Liver (tissue), 9 donors: ENCODE data around the gene PLCB1. TPM values are rescaled to one million over a fixed set of nuclear protein-coding genes. Genes with fewer than 3 reads are reported as not detected.

ENCODE experiments used
- DNase-seq: peaks from one replicate; pipeline ENCODE4 v3.0.0-alpha.2; 2017; ENCODE audit warnings: low spot score
- H3K27ac ChIP-seq, 2 donors: one replicate each; pipeline ENCODE4 v1.7.0; 2013; ENCODE audit warnings: inconsistent platforms in 2 of 2, low read length in 2 of 2, control low read depth in 1 of 2, low read depth in 1 of 2, mild to moderate bottlenecking in 1 of 2
- H3K27me3 ChIP-seq, 4 donors: one replicate each; pipeline versions ENCODE4 v1.6.1 to v1.7.0; 2013; ENCODE audit warnings: low read length in 3 of 4, inconsistent platforms in 1 of 4, mild to moderate bottlenecking in 1 of 4, moderate library complexity in 1 of 4; ENCODE audit not compliant: control insufficient read depth in 4 of 4, insufficient read depth in 4 of 4
- H3K36me3 ChIP-seq, 4 donors: one replicate each; pipeline versions ENCODE4 v1.6.1 to v1.7.0; 2013; ENCODE audit warnings: low read length in 3 of 4, mild to moderate bottlenecking in 3 of 4, low read depth in 1 of 4, moderate library complexity in 1 of 4; ENCODE audit not compliant: control insufficient read depth in 4 of 4, insufficient read depth in 3 of 4
- H3K4me1 ChIP-seq, 4 donors: one replicate each; pipeline versions ENCODE4 v1.6.1 to v1.7.0; 2013; ENCODE audit warnings: low read length in 3 of 4, mild to moderate bottlenecking in 3 of 4, moderate library complexity in 1 of 4; ENCODE audit not compliant: control insufficient read depth in 4 of 4, insufficient read depth in 4 of 4
- H3K4me3 ChIP-seq, 3 donors: one replicate each; pipeline versions ENCODE4 v1.6.1 to v1.7.0; 2013; ENCODE audit warnings: low read length in 3 of 3, control low read depth in 1 of 3, low read depth in 1 of 3, mild to moderate bottlenecking in 1 of 3
- H3K9ac ChIP-seq, 2 donors: one replicate each; pipeline ENCODE4 v1.7.0; 2013; ENCODE audit warnings: low read length in 2 of 2, mild to moderate bottlenecking in 2 of 2, moderate library complexity in 2 of 2, control low read depth in 1 of 2, low read depth in 1 of 2
- H3K9me3 ChIP-seq, 4 donors: one replicate each; pipeline versions ENCODE4 v1.6.1 to v1.7.0; 2013; ENCODE audit warnings: low read length in 3 of 4; ENCODE audit not compliant: control insufficient read depth in 4 of 4
- ATF3 ChIP-seq: IDR thresholded peaks from 2 replicates; pipeline ENCODE4 v1.6.1; 2016; ENCODE audit warnings: antibody characterized with exemption
- CTCF ChIP-seq: fragments of 150-350 bp; IDR thresholded peaks from 2 replicates; pipeline ENCODE4 v1.5.1; 2017; ENCODE audit warnings: improper control_type of control experiment, low read depth, low read length; ENCODE audit not compliant: missing input control
- EGR1 ChIP-seq, 2 donors: IDR thresholded peaks; 2 replicates each; pipeline ENCODE4 v1.6.1; 2016 to 2018; ENCODE audit warnings: antibody characterized with exemption in 2 of 2, low read depth in 2 of 2
- FOXA1 ChIP-seq: IDR thresholded peaks from 2 replicates; pipeline ENCODE4 v1.6.1; 2016; ENCODE audit warnings: antibody characterized with exemption
- FOXA2 ChIP-seq: IDR thresholded peaks from 2 replicates; pipeline ENCODE4 v1.6.1; 2016; ENCODE audit warnings: antibody characterized with exemption
- GABPA ChIP-seq, 2 donors: IDR thresholded peaks in 1 of 2; conservative IDR thresholded peaks in 1 of 2; 2 replicates each; pipeline ENCODE4 v1.6.1; 2016; ENCODE audit warnings: antibody characterized with exemption in 2 of 2, mild to moderate bottlenecking in 1 of 2, moderate library complexity in 1 of 2
- HNF4A ChIP-seq, 2 donors: conservative IDR thresholded peaks; 2 replicates each; pipeline ENCODE4 v1.6.1; 2016; ENCODE audit warnings: antibody characterized with exemption in 2 of 2, mild to moderate bottlenecking in 2 of 2
- HNF4G ChIP-seq: IDR thresholded peaks from 2 replicates; pipeline ENCODE4 v1.6.1; 2016; ENCODE audit warnings: antibody characterized with exemption
- JUND ChIP-seq, 2 donors: IDR thresholded peaks; 2 replicates each; pipeline ENCODE4 v1.6.1; 2016; ENCODE audit warnings: antibody characterized with exemption in 2 of 2
- MAX ChIP-seq: IDR thresholded peaks from 2 replicates; pipeline ENCODE4 v1.6.1; 2016; ENCODE audit warnings: antibody characterized with exemption
- NR2F2 ChIP-seq: IDR thresholded peaks from 2 replicates; pipeline ENCODE4 v1.6.1; 2016; ENCODE audit warnings: antibody characterized with exemption
- RAD21 ChIP-seq, 2 donors: IDR thresholded peaks; 2 replicates each; pipeline ENCODE4 v1.6.1; 2016; ENCODE audit warnings: antibody characterized with exemption in 2 of 2, mild to moderate bottlenecking in 2 of 2
- REST ChIP-seq: IDR thresholded peaks from 2 replicates; pipeline ENCODE4 v1.6.1; 2016; ENCODE audit warnings: antibody characterized with exemption, mild to moderate bottlenecking
- RXRA ChIP-seq, 2 donors: IDR thresholded peaks; 2 replicates each; pipeline ENCODE4 v1.6.1; 2017 to 2018; ENCODE audit warnings: antibody characterized with exemption in 2 of 2, mild to moderate bottlenecking in 1 of 2
- SP1 ChIP-seq: IDR thresholded peaks from 2 replicates; pipeline ENCODE4 v1.6.1; 2018; ENCODE audit warnings: antibody characterized with exemption, mild to moderate bottlenecking
- TAF1 ChIP-seq: conservative IDR thresholded peaks from 2 replicates; pipeline ENCODE4 v1.6.1; 2016; ENCODE audit warnings: antibody characterized with exemption, mild to moderate bottlenecking
- YY1 ChIP-seq: IDR thresholded peaks from 2 replicates; pipeline ENCODE4 v1.6.1; 2016; ENCODE audit warnings: antibody characterized with exemption, mild to moderate bottlenecking
- ZBTB33 ChIP-seq: IDR thresholded peaks from 2 replicates; pipeline ENCODE4 v1.6.1; 2016; ENCODE audit warnings: antibody characterized with exemption
- WGBS: extraction: QIAGEN DNeasy Blood & Tissue Kit; methylation state at CpG from one replicate; pipeline ENCODE4 v1.1.7; 2013; 5-methylcytosine and 5-hydroxymethylcytosine counted together
- polyA plus RNA-seq, 2 donors: library from polyadenylated mRNA; stranded (reverse) in 1 of 2; unstranded in 1 of 2; fragments of 200-250 nt in 1 of 2; fragments of >200 nt in 1 of 2; fragmentation: Nextera tagmentation in 1 of 2; extraction: Ambion mirVana in 1 of 2; gene quantifications; one replicate each; pipeline versions ENCODE4 v1.2.1 to v1.2.3, GENCODE V29; 2013 to 2015
- total RNA-seq, 2 donors: library from RNA; depleted of rRNA; stranded (reverse); fragments of >200 nt; gene quantifications; one replicate each; pipeline ENCODE4 v1.2.3, GENCODE V29; 2014
- donor health status: healthy.
- donor health status: healthy.
- donor health status: healthy.
- donor health status: healthy.
- donor health status: healthy.

PLCB1 gene
- total and polyA plus RNA-seq, 4 donors = 3.7 to 13.5 (median 5.9) TPM

- 70% methylated on average over 2 of the region's 2 CpGs for WGBS
- H3K36me3 ChIP-seq = no peaks in the 10 kb centered on the region
- H3K27me3 ChIP-seq = no peaks in the 10 kb centered on the region
- no peak for DNase-seq
- no peaks in the 10 kb centered on the region for H3K4me1 ChIP-seq
- H3K27ac ChIP-seq = no peak overlapping the region
- H3K4me3 ChIP-seq = no peak overlapping the region
- no peak for TF ChIP-seq RXRA (IDR thresholded peaks at IDR 0.05)
- TF ChIP-seq JUND (IDR thresholded peaks at IDR 0.05) = no peak
- TF ChIP-seq CTCF = no peak
- TF ChIP-seq HNF4G = no peak
- no peak for TF ChIP-seq RAD21 (IDR thresholded peaks at IDR 0.05)
- no peak for TF ChIP-seq ZBTB33
- TF ChIP-seq MAX = no peak
- no peak for TF ChIP-seq FOXA1
- no peak for TF ChIP-seq EGR1 (IDR thresholded peaks at IDR 0.05; ENCODE audit: low read depth in 2 of 2)
- TF ChIP-seq GABPA (IDR thresholded peaks at IDR 0.05 in 1 of 2, conservative IDR thresholded peaks at IDR 0.05 in 1 of 2) = no peak
- no peak for TF ChIP-seq NR2F2
- no peak for TF ChIP-seq SP1
- no peak for TF ChIP-seq YY1
- TF ChIP-seq FOXA2 = no peak
- TF ChIP-seq TAF1 = no peak
- no peak for TF ChIP-seq ATF3
- no peak for TF ChIP-seq HNF4A (conservative IDR thresholded peaks at IDR 0.05)
- no peak for TF ChIP-seq REST
- H3K9me3 ChIP-seq = no peaks in the 10 kb centered on the region
- H3K9ac ChIP-seq = no peak overlapping the region
Observed at GRCh38 chr20:8568075-8568474, 436.0 kb downstream of the PLCB1 start.

GRCh38 chr20:8569766-8570165 is 437.7 kb downstream of the PLCB1 start:
- no peak for DNase-seq
- H3K27me3 ChIP-seq = no peaks in the 10 kb centered on the region
- H3K4me3 ChIP-seq = no peak overlapping the region
- no peak overlapping the region for H3K27ac ChIP-seq
- H3K36me3 ChIP-seq = no peaks in the 10 kb centered on the region
- no peaks in the 10 kb centered on the region for H3K9me3 ChIP-seq
- H3K4me1 ChIP-seq = no peaks in the 10 kb centered on the region
- no peak overlapping the region for H3K9ac ChIP-seq
- TF ChIP-seq REST (no peak), HNF4G (no peak), TAF1 (no peak), MAX (no peak), FOXA1 (no peak), CTCF (no peak)
